HG02938 (cell line): ENCODE results near the gene MAPKAPK3.
A peak's percentile ranks its signal among the peaks of the same experiment; 100 is the strongest.

Source experiments
- ATAC-seq: cut with Tn5 transposase; IDR thresholded peaks from one replicate; pipeline ENCODE4 v1.9.1; 2021; ENCODE audit warnings: mild to moderate bottlenecking, moderate library complexity; ENCODE audit not compliant: unreplicated experiment

The MAPKAPK3 gene

GRCh38 chr3:50607271-50608091 is 9.5 kb upstream of the MAPKAPK3 start:
- ATAC-seq = no peak

- ATAC-seq = no peak
Measured at GRCh38 chr3:50608278-50608677, 8.7 kb upstream of the MAPKAPK3 start.

GRCh38 chr3:50609071-50609762 is 7.7 kb upstream of the MAPKAPK3 start:
- ATAC-seq = no peak

GRCh38 chr3:50609763-50610085 is 7.2 kb upstream of the MAPKAPK3 start:
- ATAC-seq = no peak

- no peak for ATAC-seq
Measured at GRCh38 chr3:50610181-50610971, 6.6 kb upstream of the MAPKAPK3 start.

GRCh38 chr3:50610992-50611463 is 5.9 kb upstream of the MAPKAPK3 start:
- ATAC-seq = no peak

GRCh38 chr3:50611464-50612233 is 5.3 kb upstream of the MAPKAPK3 start, which contains the start of gene CISH:
Gene CISH, minus strand, starts transcription at chr3:50611774. Its CDS starts 124 bp downstream, at chr3:50611650.
- peak; percentile 54 for ATAC-seq

- no peak for ATAC-seq
Measured at GRCh38 chr3:50612234-50612882, 4.6 kb upstream of the MAPKAPK3 start.

- no peak for ATAC-seq
Measured at GRCh38 chr3:50612970-50613846, 3.7 kb upstream of the MAPKAPK3 start.

- ATAC-seq = no peak
Measured at GRCh38 chr3:50615190-50615589, 1.8 kb upstream of the MAPKAPK3 start.

- peak; percentile 30 for ATAC-seq
Measured at GRCh38 chr3:50616003-50616769, 765 bp upstream of the MAPKAPK3 start.

GRCh38 chr3:50616770-50617095 is 218 bp upstream of the MAPKAPK3 start:
- ATAC-seq = peak; percentile 44

GRCh38 chr3:50617911-50618481 is 1.0 kb downstream of the MAPKAPK3 start:
- no peak for ATAC-seq

- no peak for ATAC-seq
Measured at GRCh38 chr3:50620420-50620819, 3.5 kb downstream of the MAPKAPK3 start.

- ATAC-seq = no peak
Measured at GRCh38 chr3:50620820-50621219, 3.9 kb downstream of the MAPKAPK3 start.

GRCh38 chr3:50622881-50623280 is 5.9 kb downstream of the MAPKAPK3 start:
- no peak for ATAC-seq

GRCh38 chr3:50623840-50624474 is 7.0 kb downstream of the MAPKAPK3 start:
- no peak for ATAC-seq

GRCh38 chr3:50624634-50625033 is 7.7 kb downstream of the MAPKAPK3 start:
- no peak for ATAC-seq
